NAMALWA (cell line): ENCODE measurements around the gene OR1N2.
"Not testable (repeated sequence)": the region's sequence is repeated elsewhere in the genome, so short reads cannot be mapped to it uniquely, and the experiment has no call there.

Experiments
- DNase-seq: peaks from one replicate; pipeline ENCODE4 v3.0.0-alpha.2; 2015; ENCODE audit warnings: low spot score

OR1N2 gene

GRCh38 chr9:122552812-122553211 lies at the start of gene OR1N2:
Gene OR1N2, plus strand, starts transcription at chr9:122553112. Its CDS starts 100 bp downstream, at chr9:122553212.
- no peak for DNase-seq

- DNase-seq: no peak
These were observed 45.9 kb upstream of the OR1N2 start for GRCh38 chr9:122506964-122507363.

- no peak for DNase-seq
These were observed 42.4 kb upstream of the OR1N2 start, which contains the start of gene OR1J2 for GRCh38 chr9:122510502-122510901. Gene OR1J2, plus strand, starts transcription at chr9:122510802. Its CDS starts 0 bp downstream, at chr9:122510802.

GRCh38 chr9:122518226-122518625 lies 34.7 kb upstream of the OR1N2 start:
- no peak for DNase-seq

- DNase-seq: no peak
These were observed 34.1 kb upstream of the OR1N2 start, which contains the start of gene OR1J4 for GRCh38 chr9:122518841-122519240. Gene OR1J4, plus strand, starts transcription at chr9:122519141. Its CDS starts 0 bp downstream, at chr9:122519141.

GRCh38 chr9:122519376-122519775 lies 33.5 kb upstream of the OR1N2 start:
- no peak for DNase-seq

- DNase-seq: no peak
These were observed 26.3 kb upstream of the OR1N2 start for GRCh38 chr9:122526602-122527001.

GRCh38 chr9:122527193-122527592 lies 25.7 kb upstream of the OR1N2 start, which contains the start of gene OR1N1:
Gene OR1N1, minus strand, starts transcription at chr9:122527293. Its CDS starts 0 bp downstream, at chr9:122527293.
- no peak for DNase-seq

- not testable (repeated sequence) for DNase-seq
These were observed 21.8 kb upstream of the OR1N2 start for GRCh38 chr9:122531157-122531556.

- no peak for DNase-seq
These were observed 16.8 kb upstream of the OR1N2 start for GRCh38 chr9:122536134-122536533.

- not testable (repeated sequence) for DNase-seq
These were observed 15.8 kb upstream of the OR1N2 start for GRCh38 chr9:122537066-122537465.

- DNase-seq: no peak
These were observed 14.2 kb upstream of the OR1N2 start for GRCh38 chr9:122538757-122539156.

GRCh38 chr9:122546196-122546595 lies 6.7 kb upstream of the OR1N2 start:
- DNase-seq: no peak

GRCh38 chr9:122551371-122551770 lies 1.5 kb upstream of the OR1N2 start:
- DNase-seq: no peak

GRCh38 chr9:122561446-122561845 lies 8.5 kb downstream of the OR1N2 start:
- DNase-seq: no peak

GRCh38 chr9:122562134-122562760 lies 9.3 kb downstream of the OR1N2 start:
- no peak for DNase-seq

GRCh38 chr9:122567901-122568300 lies 15.0 kb downstream of the OR1N2 start:
- DNase-seq: no peak

GRCh38 chr9:122572456-122572855 lies 19.5 kb downstream of the OR1N2 start:
- DNase-seq: no peak

- no peak for DNase-seq
These were observed 27.0 kb downstream of the OR1N2 start for GRCh38 chr9:122579874-122580273.

GRCh38 chr9:122580360-122580759 lies 27.4 kb downstream of the OR1N2 start:
- no peak for DNase-seq

GRCh38 chr9:122583284-122583683 lies 30.4 kb downstream of the OR1N2 start, which contains the start of gene OR1L8:
Gene OR1L8, minus strand, starts transcription at chr9:122583384. Its CDS starts 14,907 bp downstream, at chr9:122568477.
- DNase-seq: not testable (repeated sequence)
